Measurements from ENCODE around the gene RHEB.

DNA sequence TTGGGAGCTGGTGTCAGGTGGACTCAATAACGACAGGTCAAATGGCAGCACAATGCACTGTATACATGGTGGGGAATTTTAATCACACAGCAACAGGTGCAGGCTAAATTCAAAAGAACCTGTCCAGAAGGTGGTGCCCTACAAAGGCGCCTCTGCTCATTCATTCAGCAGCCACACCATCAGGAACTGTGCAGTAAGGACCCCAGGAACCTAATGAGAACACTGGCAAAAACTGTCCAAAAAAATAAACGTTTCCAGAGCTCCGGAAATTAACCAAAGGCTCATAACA, 57.8 kb downstream of the RHEB start:
- TF ChIP-seq, protein P1, sequence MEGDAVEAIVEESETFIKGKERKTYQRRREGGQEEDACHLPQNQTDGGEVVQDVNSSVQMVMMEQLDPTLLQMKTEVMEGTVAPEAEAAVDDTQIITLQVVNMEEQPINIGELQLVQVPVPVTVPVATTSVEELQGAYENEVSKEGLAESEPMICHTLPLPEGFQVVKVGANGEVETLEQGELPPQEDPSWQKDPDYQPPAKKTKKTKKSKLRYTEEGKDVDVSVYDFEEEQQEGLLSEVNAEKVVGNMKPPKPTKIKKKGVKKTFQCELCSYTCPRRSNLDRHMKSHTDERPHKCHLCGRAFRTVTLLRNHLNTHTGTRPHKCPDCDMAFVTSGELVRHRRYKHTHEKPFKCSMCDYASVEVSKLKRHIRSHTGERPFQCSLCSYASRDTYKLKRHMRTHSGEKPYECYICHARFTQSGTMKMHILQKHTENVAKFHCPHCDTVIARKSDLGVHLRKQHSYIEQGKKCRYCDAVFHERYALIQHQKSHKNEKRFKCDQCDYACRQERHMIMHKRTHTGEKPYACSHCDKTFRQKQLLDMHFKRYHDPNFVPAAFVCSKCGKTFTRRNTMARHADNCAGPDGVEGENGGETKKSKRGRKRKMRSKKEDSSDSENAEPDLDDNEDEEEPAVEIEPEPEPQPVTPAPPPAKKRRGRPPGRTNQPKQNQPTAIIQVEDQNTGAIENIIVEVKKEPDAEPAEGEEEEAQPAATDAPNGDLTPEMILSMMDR (conservative IDR thresholded peaks at IDR 0.05; ENCODE audit: low read depth, low read length), result no peak
- TF ChIP-seq POLR2A (IDR thresholded peaks at IDR 0.05; ENCODE audit: low read depth, low read length), result no peak
- TF ChIP-seq NFE2L2 (IDR thresholded peaks at IDR 0.05; ENCODE audit: low read depth, low read length), result no peak
- TF ChIP-seq FOS (IDR thresholded peaks at IDR 0.05; ENCODE audit: low read depth, low read length), result no peak
- no peak for TF ChIP-seq CEBPB (IDR thresholded peaks at IDR 0.05; ENCODE audit: low read depth, low read length)
- no peak for TF ChIP-seq SMC3 (IDR thresholded peaks at IDR 0.05; ENCODE audit: low read depth, low read length)
- TF ChIP-seq, protein P2, sequence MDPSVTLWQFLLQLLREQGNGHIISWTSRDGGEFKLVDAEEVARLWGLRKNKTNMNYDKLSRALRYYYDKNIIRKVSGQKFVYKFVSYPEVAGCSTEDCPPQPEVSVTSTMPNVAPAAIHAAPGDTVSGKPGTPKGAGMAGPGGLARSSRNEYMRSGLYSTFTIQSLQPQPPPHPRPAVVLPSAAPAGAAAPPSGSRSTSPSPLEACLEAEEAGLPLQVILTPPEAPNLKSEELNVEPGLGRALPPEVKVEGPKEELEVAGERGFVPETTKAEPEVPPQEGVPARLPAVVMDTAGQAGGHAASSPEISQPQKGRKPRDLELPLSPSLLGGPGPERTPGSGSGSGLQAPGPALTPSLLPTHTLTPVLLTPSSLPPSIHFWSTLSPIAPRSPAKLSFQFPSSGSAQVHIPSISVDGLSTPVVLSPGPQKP (IDR thresholded peaks at IDR 0.05; ENCODE audit: borderline replicate concordance, low read depth, low read length), result no peak
- no peak for TF ChIP-seq CHD1 (IDR thresholded peaks at IDR 0.05; ENCODE audit: low read depth, low read length)
- no peak for TF ChIP-seq BHLHE40 (IDR thresholded peaks at IDR 0.05; ENCODE audit: low read depth, low read length)
- TF ChIP-seq, protein P3, sequence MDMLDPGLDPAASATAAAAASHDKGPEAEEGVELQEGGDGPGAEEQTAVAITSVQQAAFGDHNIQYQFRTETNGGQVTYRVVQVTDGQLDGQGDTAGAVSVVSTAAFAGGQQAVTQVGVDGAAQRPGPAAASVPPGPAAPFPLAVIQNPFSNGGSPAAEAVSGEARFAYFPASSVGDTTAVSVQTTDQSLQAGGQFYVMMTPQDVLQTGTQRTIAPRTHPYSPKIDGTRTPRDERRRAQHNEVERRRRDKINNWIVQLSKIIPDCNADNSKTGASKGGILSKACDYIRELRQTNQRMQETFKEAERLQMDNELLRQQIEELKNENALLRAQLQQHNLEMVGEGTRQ (IDR thresholded peaks at IDR 0.05; ENCODE audit: low read depth, low read length), result no peak
- TF ChIP-seq MAZ (IDR thresholded peaks at IDR 0.05; ENCODE audit: borderline replicate concordance, low read depth, low read length), result no peak
